Measurements from ENCODE around the gene TFDP2.

DNA sequence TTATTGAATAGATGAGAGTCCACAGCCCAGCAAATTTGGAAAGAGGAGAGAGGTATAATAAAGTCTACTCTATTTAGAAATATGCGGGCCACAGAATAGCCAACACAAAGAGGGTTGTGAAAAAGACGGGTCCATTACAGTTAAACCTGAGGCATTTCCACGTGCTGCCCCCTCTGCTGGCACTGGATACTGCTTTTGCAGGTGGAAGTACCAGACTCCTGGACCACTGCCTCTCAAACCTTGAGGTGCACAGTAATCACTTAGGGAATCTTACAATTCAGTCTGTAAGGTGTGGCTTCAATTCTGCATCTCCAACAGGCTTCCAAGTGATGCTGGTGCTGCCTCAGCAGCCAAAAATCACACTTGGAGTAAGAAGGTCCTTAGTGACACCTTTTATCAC is 3.0 kb upstream of the TFDP2 start:
- TF ChIP-seq, protein P1, sequence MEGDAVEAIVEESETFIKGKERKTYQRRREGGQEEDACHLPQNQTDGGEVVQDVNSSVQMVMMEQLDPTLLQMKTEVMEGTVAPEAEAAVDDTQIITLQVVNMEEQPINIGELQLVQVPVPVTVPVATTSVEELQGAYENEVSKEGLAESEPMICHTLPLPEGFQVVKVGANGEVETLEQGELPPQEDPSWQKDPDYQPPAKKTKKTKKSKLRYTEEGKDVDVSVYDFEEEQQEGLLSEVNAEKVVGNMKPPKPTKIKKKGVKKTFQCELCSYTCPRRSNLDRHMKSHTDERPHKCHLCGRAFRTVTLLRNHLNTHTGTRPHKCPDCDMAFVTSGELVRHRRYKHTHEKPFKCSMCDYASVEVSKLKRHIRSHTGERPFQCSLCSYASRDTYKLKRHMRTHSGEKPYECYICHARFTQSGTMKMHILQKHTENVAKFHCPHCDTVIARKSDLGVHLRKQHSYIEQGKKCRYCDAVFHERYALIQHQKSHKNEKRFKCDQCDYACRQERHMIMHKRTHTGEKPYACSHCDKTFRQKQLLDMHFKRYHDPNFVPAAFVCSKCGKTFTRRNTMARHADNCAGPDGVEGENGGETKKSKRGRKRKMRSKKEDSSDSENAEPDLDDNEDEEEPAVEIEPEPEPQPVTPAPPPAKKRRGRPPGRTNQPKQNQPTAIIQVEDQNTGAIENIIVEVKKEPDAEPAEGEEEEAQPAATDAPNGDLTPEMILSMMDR (IDR thresholded peaks at IDR 0.05) = peak; percentile 25; the same call in 1 of the 2 replicates
- TF ChIP-seq ZFX (IDR thresholded peaks at IDR 0.05; ENCODE audit: borderline replicate concordance) = no peak

All from 22Rv1 (cell line).